SK-N-SH (cell line): Measurements from ENCODE around the gene FOXL2NB.

ENCODE experiments used
- CTCF ChIP-seq: fragments of 200-600 bp; sonication (generic); IDR thresholded peaks from 2 replicates; pipeline ENCODE4 v1.6.1; 2017; ENCODE audit warnings: antibody characterized with exemption, mild to moderate bottlenecking, moderate library complexity
- EZH2phosphoT487 ChIP-seq: fragments of 200-600 bp; sonication (generic); IDR thresholded peaks from 2 replicates; pipeline ENCODE4 v1.6.1; 2017; ENCODE audit warnings: low read depth, mixed run types, mild to moderate bottlenecking, antibody characterized with exemption, moderate library complexity, borderline replicate concordance
- FOSL2 ChIP-seq: IDR thresholded peaks from 2 replicates; pipeline ENCODE4 v1.4.0; 2012; ENCODE audit warnings: low read depth, mild to moderate bottlenecking, moderate library complexity, borderline replicate concordance
- FOXM1 ChIP-seq: IDR thresholded peaks from 2 replicates; pipeline ENCODE4 v1.4.0; 2012; ENCODE audit warnings: low read depth, mild to moderate bottlenecking
- JUND ChIP-seq: IDR thresholded peaks from 2 replicates; pipeline ENCODE4 v1.4.0; 2012
- RAD21 ChIP-seq: IDR thresholded peaks from 2 replicates; pipeline ENCODE4 v1.6.1; 2012; ENCODE audit warnings: mild to moderate bottlenecking, low read length
- REST ChIP-seq: IDR thresholded peaks from 2 replicates; pipeline ENCODE4 v1.6.1; 2012; ENCODE audit warnings: mild to moderate bottlenecking, low read depth, low read length, moderate library complexity
- SIN3A ChIP-seq: IDR thresholded peaks from 2 replicates; pipeline ENCODE4 v1.6.1; 2012; ENCODE audit warnings: low read depth, mild to moderate bottlenecking, low read length, moderate library complexity, borderline replicate concordance
- TAF1 ChIP-seq: IDR thresholded peaks from 2 replicates; pipeline ENCODE4 v1.6.1; 2012; ENCODE audit warnings: low read depth, mild to moderate bottlenecking, low read length, moderate library complexity, borderline replicate concordance

- TF ChIP-seq FOXM1 (no peak), CTCF (no peak), SIN3A (no peak), TAF1 (no peak), FOSL2 (no peak), EZH2phosphoT487 (no peak), REST (no peak), RAD21 (no peak), JUND (no peak)
Observed at GRCh38 chr3:138919325-138919724, 27.7 kb upstream of the FOXL2NB start.
